ENCODE results near the gene C1QTNF9. TPM values are rescaled to one million over a fixed set of nuclear protein-coding genes. Genes with fewer than 3 reads are reported as not detected.

C1QTNF9 gene
- total and polyA plus RNA-seq, 2 of the 4 experiments (the other 2 are of a cell fraction) = 0.18 to 0.21 TPM

DNA sequence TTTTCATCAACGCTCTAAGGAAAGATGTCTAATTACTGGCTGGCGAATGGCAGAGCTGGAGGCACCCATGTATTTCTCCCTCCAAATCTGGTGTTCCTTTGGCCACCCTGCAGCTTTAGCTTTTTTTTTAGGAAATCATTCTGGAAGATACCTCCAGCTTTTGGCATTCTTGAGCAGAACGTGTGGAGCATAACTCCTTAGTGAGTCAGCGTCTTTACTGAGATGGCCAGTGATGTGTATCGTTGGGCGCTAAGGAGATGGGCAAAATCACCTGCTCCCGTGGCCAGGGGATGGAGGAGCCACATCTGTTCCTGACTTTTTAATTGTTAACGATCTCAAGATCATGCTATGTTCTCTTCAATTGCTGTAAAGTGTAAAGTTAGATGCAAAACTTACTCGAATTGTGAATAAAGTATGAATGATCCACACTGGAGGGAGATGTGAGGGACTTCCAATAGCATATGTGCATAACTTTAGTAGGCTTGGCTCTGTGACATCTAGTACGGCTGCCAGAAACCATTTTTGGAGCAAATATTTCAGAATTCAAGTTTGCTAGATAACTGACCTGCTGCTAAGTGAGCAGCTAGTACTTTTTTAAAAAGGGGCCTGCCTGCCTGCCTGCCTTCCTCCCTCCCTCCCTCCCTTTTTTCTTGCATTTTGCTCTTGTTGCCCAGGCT is 24.4 kb upstream of the C1QTNF9 start:
- Histone ChIP-seq H2BK5ac (ENCODE audit: low read depth, low read length, poor library complexity, severe bottlenecking) (no peak overlapping the region), H3K27me3 (ENCODE audit: control insufficient read depth, insufficient read depth, low read length) (no peaks in the 10 kb centered on the region), H3K9me3 (ENCODE audit: control insufficient read depth, insufficient read depth, low read length) (no peaks in the 10 kb centered on the region), H3K9ac (ENCODE audit: low read depth, low read length) (no peak overlapping the region), H4K20me1 (ENCODE audit: insufficient read depth, low read length) (no peaks in the 10 kb centered on the region), H3K4me3 (ENCODE audit: insufficient read depth, low read depth, low read length) (no peak overlapping the region), H3K18ac (ENCODE audit: low read depth, low read length) (no peak overlapping the region), H3K14ac (replicated peaks; ENCODE audit: low read depth, low read length) (no peak overlapping the region), H3K4ac (ENCODE audit: low read depth, low read length) (no peak overlapping the region), H2BK15ac (ENCODE audit: low read depth, low read length) (no peak overlapping the region), H2BK20ac (ENCODE audit: low read depth, low read length) (no peak overlapping the region), H3K23ac (ENCODE audit: low read depth, low read length) (no peak overlapping the region), H2AK9ac (replicated peaks; ENCODE audit: low read depth, low read length, poor library complexity) (no peak overlapping the region), H2AFZ (replicated peaks; ENCODE audit: low read length, poor library complexity) (no peak overlapping the region), H3K4me1 (ENCODE audit: control insufficient read depth, insufficient read depth, low read length) (peaks cover 6% of the 10 kb centered on the region), H3K36me3 (ENCODE audit: control insufficient read depth, insufficient read depth, low read length) (peaks cover 28% of the 10 kb centered on the region), H2BK120ac (ENCODE audit: low read depth, low read length) (no peak overlapping the region), H3K27ac (ENCODE audit: insufficient read depth, low read length) (no peak overlapping the region), H4K5ac (ENCODE audit: low read depth, low read length) (no peak overlapping the region), H3K56ac (ENCODE audit: extremely low read depth, insufficient read depth, low read length) (no peak overlapping the region), H4K91ac (ENCODE audit: insufficient read depth, low read depth, low read length) (no peak overlapping the region), H3K79me1 (ENCODE audit: low read depth in 1 of 2, low read length in 2 of 2) (peaks cover 0 to 21% of the 10 kb centered on the region in 2 experiments; a peak in 1 of 4 replicates), H3K4me2 (ENCODE audit: low read depth, low read length) (no peak overlapping the region), H4K8ac (ENCODE audit: low read depth in 2 of 2, low read length in 2 of 2) (no peak overlapping the region), H2AK5ac (ENCODE audit: low read depth, low read length) (no peak overlapping the region), H3K9me1 (ENCODE audit: insufficient read depth, low read length) (peaks cover 14% of the 10 kb centered on the region)
- DNase-seq = no peak
- ChIA-PET CTCF (no interaction called here), POLR2A (ENCODE audit: unreplicated experiment) (no interaction called here)
- intact Hi-C loops (cut with micrococcal nuclease) (no loop called here), in situ Hi-C loops (cut with MboI; ENCODE audit: low sequenced_read_pairs) (no loop called here), dilution Hi-C loops (cut with HindIII; ENCODE audit: low sequenced_read_pairs, unreplicated experiment) (no loop called here)
- 90% methylated on average over 8 of the region's 10 CpGs; no CpG with 5 or more reads in 1 of the 2 experiments for WGBS, 2 experiments (ENCODE audit: extremely low coverage in 2 of 2, insufficient read length in 1 of 2)
- TF ChIP-seq RCOR1 (IDR thresholded peaks at IDR 0.05; ENCODE audit: insufficient replicate concordance, low read length) (no peak), RAD21 (IDR thresholded peaks at IDR 0.05; ENCODE audit: low read length) (no peak), MAFK (IDR thresholded peaks at IDR 0.05; ENCODE audit: low read depth, low read length) (no peak), RFX5 (IDR thresholded peaks at IDR 0.05; ENCODE audit: low read depth, low read length) (no peak), NFE2L2 (IDR thresholded peaks at IDR 0.05; ENCODE audit: low read depth, low read length) (no peak), SMC3 (IDR thresholded peaks at IDR 0.05; ENCODE audit: low read depth, low read length) (no peak), FOS (IDR thresholded peaks at IDR 0.05; ENCODE audit: low read depth, low read length) (no peak), MAZ (IDR thresholded peaks at IDR 0.05; ENCODE audit: borderline replicate concordance, low read depth, low read length) (no peak), POLR2A (IDR thresholded peaks at IDR 0.05; ENCODE audit: low read depth, low read length) (no peak), CHD1 (IDR thresholded peaks at IDR 0.05; ENCODE audit: low read depth, low read length) (no peak), MXI1 (IDR thresholded peaks at IDR 0.05; ENCODE audit: borderline replicate concordance, low read depth, low read length) (no peak)
- TF ChIP-seq, protein P1, sequence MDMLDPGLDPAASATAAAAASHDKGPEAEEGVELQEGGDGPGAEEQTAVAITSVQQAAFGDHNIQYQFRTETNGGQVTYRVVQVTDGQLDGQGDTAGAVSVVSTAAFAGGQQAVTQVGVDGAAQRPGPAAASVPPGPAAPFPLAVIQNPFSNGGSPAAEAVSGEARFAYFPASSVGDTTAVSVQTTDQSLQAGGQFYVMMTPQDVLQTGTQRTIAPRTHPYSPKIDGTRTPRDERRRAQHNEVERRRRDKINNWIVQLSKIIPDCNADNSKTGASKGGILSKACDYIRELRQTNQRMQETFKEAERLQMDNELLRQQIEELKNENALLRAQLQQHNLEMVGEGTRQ (IDR thresholded peaks at IDR 0.05; ENCODE audit: low read depth, low read length) = no peak
- TF ChIP-seq, protein P2, sequence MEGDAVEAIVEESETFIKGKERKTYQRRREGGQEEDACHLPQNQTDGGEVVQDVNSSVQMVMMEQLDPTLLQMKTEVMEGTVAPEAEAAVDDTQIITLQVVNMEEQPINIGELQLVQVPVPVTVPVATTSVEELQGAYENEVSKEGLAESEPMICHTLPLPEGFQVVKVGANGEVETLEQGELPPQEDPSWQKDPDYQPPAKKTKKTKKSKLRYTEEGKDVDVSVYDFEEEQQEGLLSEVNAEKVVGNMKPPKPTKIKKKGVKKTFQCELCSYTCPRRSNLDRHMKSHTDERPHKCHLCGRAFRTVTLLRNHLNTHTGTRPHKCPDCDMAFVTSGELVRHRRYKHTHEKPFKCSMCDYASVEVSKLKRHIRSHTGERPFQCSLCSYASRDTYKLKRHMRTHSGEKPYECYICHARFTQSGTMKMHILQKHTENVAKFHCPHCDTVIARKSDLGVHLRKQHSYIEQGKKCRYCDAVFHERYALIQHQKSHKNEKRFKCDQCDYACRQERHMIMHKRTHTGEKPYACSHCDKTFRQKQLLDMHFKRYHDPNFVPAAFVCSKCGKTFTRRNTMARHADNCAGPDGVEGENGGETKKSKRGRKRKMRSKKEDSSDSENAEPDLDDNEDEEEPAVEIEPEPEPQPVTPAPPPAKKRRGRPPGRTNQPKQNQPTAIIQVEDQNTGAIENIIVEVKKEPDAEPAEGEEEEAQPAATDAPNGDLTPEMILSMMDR (conservative IDR thresholded peaks at IDR 0.05; ENCODE audit: low read depth, low read length) = no peak
- TF ChIP-seq, protein P3, sequence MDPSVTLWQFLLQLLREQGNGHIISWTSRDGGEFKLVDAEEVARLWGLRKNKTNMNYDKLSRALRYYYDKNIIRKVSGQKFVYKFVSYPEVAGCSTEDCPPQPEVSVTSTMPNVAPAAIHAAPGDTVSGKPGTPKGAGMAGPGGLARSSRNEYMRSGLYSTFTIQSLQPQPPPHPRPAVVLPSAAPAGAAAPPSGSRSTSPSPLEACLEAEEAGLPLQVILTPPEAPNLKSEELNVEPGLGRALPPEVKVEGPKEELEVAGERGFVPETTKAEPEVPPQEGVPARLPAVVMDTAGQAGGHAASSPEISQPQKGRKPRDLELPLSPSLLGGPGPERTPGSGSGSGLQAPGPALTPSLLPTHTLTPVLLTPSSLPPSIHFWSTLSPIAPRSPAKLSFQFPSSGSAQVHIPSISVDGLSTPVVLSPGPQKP (IDR thresholded peaks at IDR 0.05; ENCODE audit: borderline replicate concordance, low read depth, low read length) = no peak
- BruUV-seq (replicated peaks) = no TSS peak
- no peak for ATAC-seq (ENCODE audit: low read depth)

All from IMR-90 (cell line).